Activated T-cell treated with anti-CD3 and anti-CD28 coated beads, Interleukin-2, amount 50 U/mL, for 4 hours (primary cell): ENCODE results near the gene CCDC201. TPM values are rescaled to one million over a fixed set of nuclear protein-coding genes. Genes with fewer than 3 reads are reported as not detected.

Experiments used
- ATAC-seq, 2 donors: fragments of 200-7000 bp; cut with Tn5 transposase; one replicate each; pipeline ENCODE4 v1.10.0; 2021
- DNase-seq: peaks from one replicate; pipeline ENCODE4 v3.0.0-alpha.2; 2020
- H3K27me3 Mint-ChIP-seq: one replicate; pipeline ENCODE4 v1.8.0; 2021; ENCODE audit warnings: low read depth, mixed read lengths
- H3K36me3 Mint-ChIP-seq: one replicate; pipeline ENCODE4 v1.8.0; 2022; ENCODE audit warnings: mixed read lengths; ENCODE audit not compliant: insufficient read depth
- H3K4me1 Mint-ChIP-seq: one replicate; pipeline ENCODE4 v1.8.0; 2021; ENCODE audit warnings: low read depth, mixed read lengths
- H3K4me3 Mint-ChIP-seq: one replicate; pipeline ENCODE4 v1.8.0; 2021; ENCODE audit warnings: mild to moderate bottlenecking, moderate library complexity, mixed read lengths
- H3K9me3 Mint-ChIP-seq: one replicate; pipeline ENCODE4 v1.8.0; 2021; ENCODE audit warnings: mixed read lengths
- total RNA-seq, 3 donors: library from RNA; stranded (reverse); gene quantifications; one replicate each; pipeline ENCODE4 v1.2.1, GENCODE V29; 2021

Gene CCDC201
- total RNA-seq, 3 donors from 2014 or later = not detected

DNA sequence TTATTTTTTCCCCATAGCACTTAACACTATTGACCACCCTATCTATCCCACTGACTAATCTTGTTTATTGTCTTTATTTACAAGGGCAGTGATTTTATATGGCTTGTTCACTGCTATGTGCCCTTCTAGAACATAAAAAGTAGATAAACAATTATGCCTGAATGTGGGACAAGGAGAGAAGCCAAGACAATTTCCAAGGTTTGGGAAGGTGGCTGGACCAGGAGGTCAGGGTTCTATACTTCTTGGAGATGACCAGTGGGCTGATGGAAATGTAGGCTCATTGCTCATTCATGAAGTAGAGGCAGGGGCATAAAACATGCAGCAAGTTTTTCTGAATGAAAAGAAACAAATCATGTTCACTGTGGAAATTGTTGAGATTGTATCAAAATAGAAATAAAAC, 36.7 kb upstream of the CCDC201 start:
- Mint-ChIP-seq H3K4me1 (no peaks in the 10 kb centered on the region), H3K9me3 (peaks cover 4% of the 10 kb centered on the region), H3K27me3 (peaks cover 15% of the 10 kb centered on the region), H3K36me3 (no peaks in the 10 kb centered on the region), H3K4me3 (no peak overlapping the region)
- DNase-seq (no peak), ATAC-seq (no peak)

DNA sequence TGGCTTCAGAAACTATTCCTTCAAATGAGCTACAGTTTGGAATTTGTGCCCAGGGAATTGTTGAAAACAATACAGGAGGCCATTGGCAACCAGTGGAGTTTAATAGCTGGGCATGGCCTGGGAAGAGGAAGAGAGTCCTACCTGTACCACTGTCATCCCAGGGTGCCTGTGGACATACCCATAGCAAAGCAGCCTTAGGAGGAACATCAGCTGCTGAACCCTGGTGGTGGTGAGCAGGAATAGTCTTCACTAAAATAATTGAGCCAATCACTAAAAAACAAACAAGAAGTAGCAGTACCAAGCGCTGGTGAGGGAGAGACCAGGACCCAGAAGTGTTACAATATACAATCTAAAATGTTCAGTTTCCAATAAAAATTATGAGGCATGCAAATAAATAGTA, 29.9 kb upstream of the CCDC201 start:
- no peaks in the 10 kb centered on the region for H3K36me3 Mint-ChIP-seq
- H3K4me3 Mint-ChIP-seq = no peak overlapping the region
- DNase-seq = no peak

DNA sequence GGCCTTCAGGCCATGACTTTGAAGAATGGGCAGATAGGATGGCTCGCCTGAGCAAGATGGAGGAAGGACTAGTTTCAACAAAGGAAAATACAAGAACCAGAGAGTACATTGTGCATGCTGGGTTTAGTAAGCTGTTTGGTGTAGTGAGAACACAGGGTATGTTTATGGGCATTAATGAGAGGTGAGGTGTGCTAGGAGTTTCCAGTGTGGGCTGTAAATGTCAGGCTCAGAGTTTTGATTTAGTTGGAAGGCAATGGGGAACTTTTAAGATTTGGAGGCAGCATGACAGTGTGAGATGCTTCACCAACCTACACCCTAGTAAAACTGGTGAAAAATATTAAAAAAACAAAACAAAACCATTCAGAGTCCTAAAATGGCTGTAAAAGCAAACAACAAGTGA, 28.7 kb upstream of the CCDC201 start:
- no peak for ATAC-seq
- Mint-ChIP-seq H3K36me3 (no peaks in the 10 kb centered on the region), H3K9me3 (peaks cover 9% of the 10 kb centered on the region), H3K4me1 (no peaks in the 10 kb centered on the region), H3K4me3 (no peak overlapping the region), H3K27me3 (peaks cover 4% of the 10 kb centered on the region)
- DNase-seq = no peak

More for the DNA sequence above, 29.9 kb upstream of the CCDC201 start:
- no peaks in the 10 kb centered on the region for H3K27me3 Mint-ChIP-seq
- peaks cover 9% of the 10 kb centered on the region for H3K9me3 Mint-ChIP-seq
- ATAC-seq = no peak
- no peaks in the 10 kb centered on the region for H3K4me1 Mint-ChIP-seq

DNA sequence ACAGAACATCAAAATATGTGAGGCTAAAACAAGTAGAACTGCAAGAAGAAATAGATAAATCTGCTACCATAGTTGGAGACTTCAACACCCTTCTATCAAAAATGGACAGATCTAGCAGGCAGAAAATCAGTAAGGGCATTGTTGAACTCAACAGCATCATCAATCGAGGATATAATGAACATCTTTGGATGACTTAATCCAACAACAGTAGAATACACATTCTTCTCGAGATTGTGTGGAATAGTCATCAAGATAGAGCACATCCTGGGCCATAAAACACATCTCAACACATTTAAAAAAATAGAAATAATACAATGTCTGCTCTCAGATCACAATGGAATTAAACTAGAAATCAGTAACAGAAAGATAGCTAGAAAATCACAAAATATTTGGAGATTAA, 25.3 kb upstream of the CCDC201 start:
- DNase-seq = no peak
- Mint-ChIP-seq H3K4me1 (no peaks in the 10 kb centered on the region), H3K27me3 (peaks cover 20% of the 10 kb centered on the region), H3K4me3 (no peak overlapping the region), H3K9me3 (peaks cover 5% of the 10 kb centered on the region), H3K36me3 (no peaks in the 10 kb centered on the region)
- no peak for ATAC-seq

DNA sequence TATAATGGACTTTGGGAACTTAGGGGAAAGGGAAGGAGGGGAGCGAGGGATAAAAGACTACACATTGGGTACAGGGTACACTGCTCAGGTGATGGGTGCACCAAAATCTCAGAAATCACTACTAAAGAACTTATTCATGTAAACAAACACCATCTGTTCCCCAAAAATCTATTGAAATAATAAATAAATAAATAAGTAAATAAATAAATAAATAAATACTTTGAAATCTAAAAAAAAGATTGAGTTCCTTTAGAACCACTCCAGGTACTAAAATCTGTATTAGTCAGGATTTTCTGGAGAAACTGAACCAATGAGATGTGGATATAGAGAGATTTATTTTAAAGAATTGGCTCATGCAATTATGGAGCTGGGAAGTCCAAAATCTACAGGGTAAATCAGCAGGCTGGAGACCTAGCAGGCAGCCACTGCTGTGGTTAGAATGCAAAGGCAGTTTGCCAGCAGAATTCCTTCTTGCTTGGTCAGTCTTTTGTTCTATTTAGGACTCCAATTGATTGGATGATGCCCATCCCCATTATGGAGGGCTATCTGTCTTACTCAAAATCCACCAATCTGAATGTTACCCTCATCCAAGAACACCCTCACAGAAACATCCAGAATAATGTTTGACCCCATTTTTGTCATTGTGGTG, 24.3 kb upstream of the CCDC201 start:
- Mint-ChIP-seq H3K36me3 (no peaks in the 10 kb centered on the region), H3K27me3 (peaks cover 25% of the 10 kb centered on the region), H3K9me3 (no peaks in the 10 kb centered on the region), H3K4me3 (no peak overlapping the region), H3K4me1 (no peaks in the 10 kb centered on the region)
- no peak for ATAC-seq
- DNase-seq = no peak

DNA sequence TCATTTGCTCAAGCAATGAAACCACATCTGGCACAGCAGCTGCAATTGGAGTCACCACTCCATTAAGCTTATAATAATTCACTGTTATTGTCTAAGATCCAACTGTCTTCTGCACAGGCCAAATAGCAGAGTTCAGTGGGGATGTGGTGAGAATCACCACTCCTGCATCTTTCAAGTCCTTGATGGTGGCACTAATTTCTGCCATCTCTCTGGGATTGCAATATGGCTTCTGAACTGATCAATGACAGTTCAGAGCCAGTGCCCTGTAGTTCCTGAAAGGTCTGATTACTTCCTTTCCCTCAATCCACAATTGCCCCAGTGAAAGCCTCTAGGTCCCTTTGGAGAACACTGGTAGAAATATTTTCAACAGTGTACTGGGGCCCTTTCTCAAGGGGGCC, 21.8 kb upstream of the CCDC201 start:
- ATAC-seq (no peak), DNase-seq (no peak)
- peaks cover 39% of the 10 kb centered on the region for H3K27me3 Mint-ChIP-seq
- no peaks in the 10 kb centered on the region for H3K36me3 Mint-ChIP-seq
- H3K4me3 Mint-ChIP-seq = no peak overlapping the region
- H3K4me1 Mint-ChIP-seq = no peaks in the 10 kb centered on the region
- no peaks in the 10 kb centered on the region for H3K9me3 Mint-ChIP-seq

DNA sequence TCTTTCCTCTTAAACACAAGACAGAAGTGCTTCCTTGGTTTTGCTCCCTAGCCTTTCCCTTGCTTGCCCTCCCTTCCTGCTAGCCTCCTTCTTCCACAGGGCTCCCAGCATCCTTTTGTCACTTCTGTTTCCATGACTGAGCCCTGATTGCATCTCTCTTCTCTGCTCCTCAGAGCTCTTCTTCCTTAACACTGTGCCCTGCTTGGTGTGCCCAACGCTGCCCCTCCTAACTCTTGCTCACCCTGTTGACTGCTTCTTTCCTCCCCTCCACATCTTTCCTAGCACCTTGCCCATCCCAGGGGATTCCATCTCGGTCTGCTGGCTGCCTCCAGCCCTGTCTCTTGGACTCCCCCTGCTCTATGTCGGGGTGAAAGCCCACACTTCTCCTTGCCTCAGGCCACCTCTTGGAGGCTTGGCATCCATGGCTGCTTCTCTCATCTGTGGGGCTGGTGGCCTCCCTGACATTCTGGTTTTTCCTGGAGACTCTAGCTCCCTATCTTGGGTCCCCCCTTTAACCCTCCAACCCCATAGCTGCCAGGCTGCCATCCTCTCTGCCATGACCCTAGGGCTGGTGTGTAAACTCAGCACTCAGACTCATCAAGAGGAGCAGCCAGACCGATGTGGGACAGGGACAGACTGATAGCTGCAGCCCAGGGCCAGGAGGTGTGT, 21.2 kb upstream of the CCDC201 start:
- ATAC-seq (no peak), DNase-seq (no peak)
- Mint-ChIP-seq H3K4me3 (no peak overlapping the region), H3K4me1 (no peaks in the 10 kb centered on the region), H3K27me3 (peaks cover 45% of the 10 kb centered on the region), H3K36me3 (no peaks in the 10 kb centered on the region), H3K9me3 (no peaks in the 10 kb centered on the region)

DNA sequence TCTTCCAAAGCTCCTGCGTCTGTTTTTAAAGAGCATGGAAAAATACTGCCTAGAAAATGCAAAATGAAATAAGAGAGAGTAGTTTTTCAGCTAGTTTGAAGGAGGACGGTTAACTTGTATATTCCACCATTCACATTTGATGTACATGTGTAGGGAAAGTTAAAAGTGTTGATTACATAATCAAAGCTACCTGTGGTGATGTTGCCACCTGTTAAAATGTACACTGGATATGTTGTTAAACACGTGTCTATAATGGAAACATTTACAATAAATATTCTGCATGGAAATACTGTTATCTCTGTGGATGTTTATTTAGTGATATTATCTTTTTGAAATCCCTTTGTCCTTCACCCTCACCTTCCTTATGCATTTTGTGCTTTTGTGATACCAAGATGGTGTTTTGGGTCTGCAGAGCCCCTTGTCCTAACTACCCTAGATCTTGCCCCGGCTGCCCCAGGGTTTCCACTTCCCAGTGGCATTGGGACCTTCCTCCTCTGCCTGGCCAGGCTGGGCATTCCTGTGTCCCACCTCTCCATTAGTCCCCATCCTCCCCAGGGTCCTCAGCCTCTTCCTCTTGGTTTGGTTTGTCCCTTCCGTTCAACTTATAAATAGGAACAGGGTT, 20.6 kb upstream of the CCDC201 start:
- H3K27me3 Mint-ChIP-seq = peaks cover 47% of the 10 kb centered on the region
- H3K4me3 Mint-ChIP-seq = no peak overlapping the region
- H3K4me1 Mint-ChIP-seq = no peaks in the 10 kb centered on the region
- no peaks in the 10 kb centered on the region for H3K9me3 Mint-ChIP-seq
- ATAC-seq = no peak
- H3K36me3 Mint-ChIP-seq = no peaks in the 10 kb centered on the region
- DNase-seq = no peak

DNA sequence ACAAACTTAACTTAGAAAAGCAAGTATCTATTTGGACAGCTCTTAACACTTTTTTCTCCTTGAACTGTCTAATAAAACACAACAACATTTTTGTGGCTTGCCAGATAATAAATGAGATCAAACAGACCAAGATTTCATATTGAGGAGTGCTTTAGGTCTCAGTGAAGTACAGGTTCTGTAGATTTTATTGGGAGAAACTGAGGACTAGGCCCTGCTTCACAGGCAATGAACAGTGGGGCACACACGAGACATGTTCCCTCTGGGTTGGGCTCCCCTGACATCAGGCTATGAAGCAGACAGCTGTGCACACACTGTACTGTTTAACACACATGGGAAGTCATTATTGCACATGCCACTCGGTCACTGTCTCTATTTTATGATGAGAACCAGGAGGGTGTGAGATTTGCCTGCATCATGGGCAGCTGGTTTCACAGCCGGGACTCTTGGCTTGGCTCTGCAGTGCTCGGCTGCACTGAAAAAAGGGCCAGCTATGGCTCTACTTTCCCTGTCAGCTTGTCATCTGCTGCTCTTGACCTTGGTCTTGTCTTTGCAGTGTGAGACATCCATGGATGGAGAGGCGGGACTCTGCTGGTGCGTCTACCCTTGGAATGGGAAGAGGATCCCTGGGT, 19.6 kb upstream of the CCDC201 start:
- ATAC-seq = no peak
- Mint-ChIP-seq H3K4me3 (no peak overlapping the region), H3K27me3 (peaks cover 56% of the 10 kb centered on the region), H3K9me3 (no peaks in the 10 kb centered on the region), H3K36me3 (no peaks in the 10 kb centered on the region), H3K4me1 (no peaks in the 10 kb centered on the region)
- DNase-seq = no peak

DNA sequence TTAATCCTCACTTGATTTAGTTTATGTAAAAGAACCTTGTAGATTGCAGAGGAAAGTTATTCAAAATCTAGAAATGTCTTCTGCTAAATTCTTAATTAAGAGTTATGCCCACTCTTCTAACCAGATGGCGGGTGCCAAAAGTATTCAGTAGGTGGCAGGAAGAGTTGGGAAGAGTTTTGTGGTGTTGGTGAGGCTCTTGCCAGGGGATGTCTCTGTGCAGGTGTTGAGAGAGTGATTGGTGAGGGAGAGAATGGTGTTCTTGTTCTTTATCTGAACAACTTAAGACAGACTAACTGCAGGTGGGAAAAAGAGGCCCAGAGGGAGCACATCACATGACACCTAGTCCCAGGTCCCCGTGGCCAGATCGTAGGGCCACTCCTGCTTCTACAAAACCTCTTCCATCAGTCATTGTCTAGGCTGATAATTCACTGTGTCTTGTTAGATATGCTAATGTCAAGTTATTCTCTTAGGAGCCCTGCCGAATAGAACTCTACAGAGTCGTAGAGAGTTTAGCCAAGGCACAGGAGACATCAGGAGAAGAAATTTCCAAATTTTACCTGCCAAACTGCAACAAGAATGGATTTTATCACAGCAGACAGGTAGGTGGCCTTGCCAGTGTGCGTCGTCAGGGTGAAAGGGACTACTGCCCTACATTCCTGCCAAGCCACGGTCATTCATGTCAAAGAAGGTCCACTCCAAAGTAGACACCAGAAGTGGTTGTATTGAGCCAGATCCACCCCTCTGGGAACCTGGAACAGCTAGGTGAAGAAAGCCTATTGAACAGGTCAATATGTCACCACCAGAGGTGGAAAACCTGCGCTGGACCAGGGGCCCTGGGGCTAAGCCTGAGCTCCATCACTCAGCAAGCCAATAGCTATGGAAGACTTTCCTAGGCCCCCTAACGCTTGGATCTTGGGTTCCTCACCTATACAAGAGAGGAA, 18.9 kb upstream of the CCDC201 start:
- Mint-ChIP-seq H3K36me3 (no peaks in the 10 kb centered on the region), H3K27me3 (peaks cover 62% of the 10 kb centered on the region), H3K4me1 (no peaks in the 10 kb centered on the region), H3K9me3 (no peaks in the 10 kb centered on the region), H3K4me3 (no peak overlapping the region)
- no peak for ATAC-seq
- no peak for DNase-seq

DNA sequence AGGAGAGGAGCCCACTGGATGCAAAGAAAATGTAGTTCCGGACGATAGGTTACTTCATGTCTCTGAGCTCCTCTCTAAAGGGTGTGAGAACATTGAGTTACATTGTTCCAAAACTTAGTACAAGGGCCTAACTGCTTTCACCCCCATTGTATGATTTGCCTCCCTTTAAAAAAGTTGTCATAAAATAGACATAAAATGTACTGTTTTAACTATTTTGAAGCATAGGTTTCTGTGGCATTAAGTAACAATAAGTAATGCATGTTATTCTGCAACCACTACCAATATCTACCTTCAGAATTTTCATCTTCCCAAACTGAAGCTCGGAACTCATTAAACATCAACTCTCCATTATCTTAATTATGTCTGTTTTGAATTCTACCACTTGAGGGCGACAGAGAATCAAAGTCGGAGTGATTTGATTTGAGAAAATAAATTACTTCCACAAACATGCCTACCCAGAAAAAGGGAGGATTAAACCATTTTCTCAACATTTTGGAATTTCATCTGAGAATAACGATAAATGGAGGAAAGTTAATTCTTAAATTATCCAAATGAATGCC, 18.1 kb upstream of the CCDC201 start:
- Mint-ChIP-seq H3K27me3 (peaks cover 63% of the 10 kb centered on the region), H3K4me3 (no peak overlapping the region), H3K4me1 (no peaks in the 10 kb centered on the region), H3K9me3 (no peaks in the 10 kb centered on the region), H3K36me3 (no peaks in the 10 kb centered on the region)
- ATAC-seq (no peak), DNase-seq (no peak)

DNA sequence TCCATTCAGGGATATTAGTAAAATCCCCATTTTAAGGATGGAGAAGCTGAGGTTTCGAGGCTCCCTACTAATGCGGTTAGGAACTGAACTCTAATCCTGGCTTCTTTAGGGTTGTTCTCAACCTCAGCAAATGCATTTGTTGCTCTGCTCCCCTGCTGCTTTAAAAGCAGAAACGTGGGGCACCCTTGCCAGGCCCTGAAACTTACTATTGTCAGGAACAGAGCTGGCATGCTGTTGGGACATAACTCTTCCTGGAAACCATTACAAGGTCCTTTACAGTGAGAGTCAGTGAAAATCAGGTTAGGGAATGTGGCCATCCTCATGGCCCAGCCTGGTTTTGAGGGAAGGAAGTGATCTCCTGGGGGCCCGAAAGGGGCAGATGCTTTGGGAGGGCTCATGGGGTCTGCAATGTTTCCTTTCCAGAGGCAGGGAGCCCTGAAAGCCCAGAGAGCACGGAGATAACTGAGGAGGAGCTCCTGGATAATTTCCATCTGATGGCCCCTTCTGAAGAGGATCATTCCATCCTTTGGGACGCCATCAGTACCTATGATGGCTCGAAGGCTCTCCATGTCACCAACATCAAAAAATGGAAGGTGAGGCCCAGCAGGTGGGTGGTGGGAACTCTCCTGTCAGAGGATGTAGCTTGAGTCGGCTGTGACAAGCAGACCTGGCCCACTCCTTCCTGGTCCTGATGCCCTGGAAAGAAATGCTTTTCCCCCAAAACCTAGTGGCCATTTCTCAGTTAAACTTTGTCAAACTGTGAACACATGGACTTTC, 17.4 kb upstream of the CCDC201 start:
- H3K4me3 Mint-ChIP-seq = no peak overlapping the region
- H3K27me3 Mint-ChIP-seq = peaks cover 66% of the 10 kb centered on the region

DNA sequence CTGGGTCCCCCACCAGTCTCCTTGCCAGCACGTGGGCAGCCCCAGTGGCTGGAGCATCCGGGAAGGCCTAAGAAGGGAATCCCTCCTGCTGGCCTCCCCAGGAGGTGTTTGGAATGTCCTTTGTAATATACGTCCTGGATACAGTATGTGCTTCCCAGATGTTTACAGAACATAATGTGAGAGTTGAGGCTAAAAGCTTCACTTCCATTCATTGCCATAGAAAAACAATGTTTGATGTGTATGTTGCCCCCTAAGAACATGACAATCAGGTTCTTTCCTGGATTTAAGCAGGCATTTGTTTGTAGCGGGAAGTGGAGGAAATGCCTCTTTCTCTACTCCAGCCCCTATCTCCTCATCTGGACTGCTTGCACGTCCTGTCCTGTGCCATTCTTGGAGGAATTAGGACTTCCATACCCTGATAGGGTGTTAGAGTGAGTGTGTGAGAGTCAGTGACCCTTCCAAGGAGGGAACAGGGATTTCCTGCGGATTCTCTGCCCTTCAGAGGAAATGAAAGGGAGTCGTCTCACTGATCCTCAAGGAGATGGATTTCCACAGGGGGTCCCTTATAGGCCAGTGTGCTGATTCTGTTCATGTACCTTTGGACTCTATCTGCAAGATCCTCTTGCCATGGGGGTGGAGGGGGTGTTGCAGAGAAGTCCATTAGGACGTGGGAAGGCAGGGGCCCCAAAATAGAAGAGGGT, 16.6 kb upstream of the CCDC201 start:
- Mint-ChIP-seq H3K36me3 (no peaks in the 10 kb centered on the region), H3K27me3 (peaks cover 71% of the 10 kb centered on the region), H3K9me3 (no peaks in the 10 kb centered on the region), H3K4me3 (no peak overlapping the region), H3K4me1 (no peaks in the 10 kb centered on the region)
- ATAC-seq = no peak
- DNase-seq = no peak

More for the DNA sequence above, 17.4 kb upstream of the CCDC201 start:
- ATAC-seq (no peak), DNase-seq (no peak)
- no peaks in the 10 kb centered on the region for H3K36me3 Mint-ChIP-seq
- H3K9me3 Mint-ChIP-seq = no peaks in the 10 kb centered on the region
- H3K4me1 Mint-ChIP-seq = no peaks in the 10 kb centered on the region
